WTC11 (cell line): ENCODE results near the gene COX6B2. TPM values are rescaled to one million over a fixed set of nuclear protein-coding genes. Genes with fewer than 3 reads are reported as not detected.
"Not testable (repeated sequence)": the region's sequence is repeated elsewhere in the genome, so short reads cannot be mapped to it uniquely, and the experiment has no call there.

Experiments
- ATAC-seq: fragments of 200-7000 bp; cut with Tn5 transposase; 2 replicates; pipeline ENCODE4 v1.10.0; 2021; ENCODE audit warnings: mild to moderate bottlenecking, moderate library complexity
- Bru-seq: library from RNA; stranded (reverse); fragments of 400-500 nt; gene quantifications from one replicate; lab custom pipeline; 2021; lab: Mats Ljungman, UMichigan
- CTCF ChIA-PET: fragments of 300-600 bp; sonication (Branson Sonifier 250); formaldehyde crosslinking; loops from one replicate; lab custom pipeline; 2021; ENCODE audit warnings: antibody characterized with exemption; lab: Charles Lee
- POLR2A ChIA-PET: fragments of 350-600 bp; sonication (Branson Sonifier 250); formaldehyde crosslinking; loops from one replicate; lab custom pipeline; 2021; ENCODE audit warnings: antibody characterized with exemption; lab: Charles Lee
- DNase-seq: peaks from one replicate; pipeline ENCODE4 v3.0.0; 2021; ENCODE audit warnings: low spot score
- H3K27ac Mint-ChIP-seq: 2 replicates; pipeline ENCODE4 v1.8.0; 2021; ENCODE audit warnings: mixed read lengths
- H3K27me3 Mint-ChIP-seq: 2 replicates; pipeline ENCODE4 v1.8.0; 2021; ENCODE audit warnings: low read depth, mild to moderate bottlenecking, moderate library complexity, mixed read lengths
- H3K36me3 Mint-ChIP-seq: 2 replicates; pipeline ENCODE4 v1.8.0; 2021; ENCODE audit warnings: mixed read lengths
- H3K4me1 Mint-ChIP-seq: 2 replicates; pipeline ENCODE4 v1.8.0; 2022; ENCODE audit warnings: mixed read lengths
- H3K4me3 Mint-ChIP-seq: 2 replicates; pipeline ENCODE4 v1.8.0; 2021; ENCODE audit warnings: mild to moderate bottlenecking, moderate library complexity, mixed read lengths
- H3K9me3 Mint-ChIP-seq: 2 replicates; pipeline ENCODE4 v1.8.0; 2021; ENCODE audit warnings: mixed read lengths
- ESRRA ChIP-seq: sonication (generic); formaldehyde crosslinking; IDR thresholded peaks from 2 replicates; pipeline ENCODE4 v1.8.1; 2022; ENCODE audit warnings: mild to moderate bottlenecking, missing genetic modification reagents, borderline replicate concordance
- GRHL2 ChIP-seq: fragments of 250-450 bp; sonication (Bioruptor Pico); IDR thresholded peaks from 2 replicates; pipeline ENCODE4 v1.8.0; 2022; ENCODE audit warnings: mild to moderate bottlenecking, moderate library complexity; ENCODE audit not compliant: insufficient replicate concordance, severe bottlenecking
- HMGA2 ChIP-seq: fragments of 250-450 bp; sonication (Bioruptor Pico); IDR thresholded peaks from 2 replicates; pipeline ENCODE4 v1.4.0; 2021; ENCODE audit warnings: mild to moderate bottlenecking, moderate library complexity
- MYBL2 ChIP-seq: sonication (generic); formaldehyde crosslinking; IDR thresholded peaks from 2 replicates; pipeline ENCODE4 v1.8.1; 2023; ENCODE audit warnings: mild to moderate bottlenecking, moderate library complexity, missing genetic modification reagents
- NFATC4 ChIP-seq: fragments of 250-450 bp; sonication (Bioruptor Pico); IDR thresholded peaks from 2 replicates; pipeline ENCODE4 v1.9.0; 2021; ENCODE audit warnings: mild to moderate bottlenecking
- NFYB ChIP-seq: sonication (generic); formaldehyde crosslinking; conservative IDR thresholded peaks from 2 replicates; pipeline ENCODE4 v1.8.0; 2022; ENCODE audit warnings: low read depth, missing genetic modification reagents
- NR1H2 ChIP-seq: sonication (generic); formaldehyde crosslinking; IDR thresholded peaks from 2 replicates; pipeline ENCODE4 v1.9.0; 2021; ENCODE audit warnings: mild to moderate bottlenecking, moderate library complexity, missing genetic modification reagents
- SMAD4 ChIP-seq: sonication (generic); formaldehyde crosslinking; IDR thresholded peaks from 2 replicates; pipeline ENCODE4 v1.8.0; 2022; ENCODE audit warnings: mild to moderate bottlenecking, missing genetic modification reagents
- SP1 ChIP-seq: sonication (generic); formaldehyde crosslinking; conservative IDR thresholded peaks from 2 replicates; pipeline ENCODE4 v1.8.1; 2022; ENCODE audit warnings: missing genetic modification reagents
- TEAD4 ChIP-seq: sonication (generic); formaldehyde crosslinking; IDR thresholded peaks from 2 replicates; pipeline ENCODE4 v1.8.0; 2022; ENCODE audit warnings: mild to moderate bottlenecking, missing genetic modification reagents
- ZNF138 ChIP-seq: sonication (generic); formaldehyde crosslinking; conservative IDR thresholded peaks from 2 replicates; pipeline ENCODE4 v1.8.1; 2022; ENCODE audit warnings: mild to moderate bottlenecking, moderate library complexity, missing genetic modification reagents
- ZNF219 ChIP-seq: sonication (generic); formaldehyde crosslinking; IDR thresholded peaks from 2 replicates; pipeline ENCODE4 v1.8.0; 2023; ENCODE audit warnings: missing genetic modification reagents, mild to moderate bottlenecking, borderline replicate concordance
- ZNF671 ChIP-seq: fragments of 250-450 bp; sonication (Bioruptor Pico); IDR thresholded peaks from 2 replicates; pipeline ENCODE4 v1.8.0; 2021; ENCODE audit warnings: mild to moderate bottlenecking
- long read RNA-seq, 3 experiments: library from RNA in 1 of 3; library from capped mRNA in 1 of 3; library from polyadenylated mRNA in 1 of 3; unstranded in 2 of 3; stranded (forward) in 1 of 3; transcript quantifications; one replicate each; pipeline ENCODE4 v2.0.0, GENCODE V29; 2021
- total RNA-seq: library from RNA; stranded (reverse); gene quantifications from 3 replicates; pipeline ENCODE4 v1.2.3, GENCODE V29; 2021
- TF ChIP-seq, protein P1 (sequence below): fragments of 250-450 bp; sonication (Bioruptor Pico); IDR thresholded peaks from 2 replicates; pipeline ENCODE4 v1.9.0; 2021; ENCODE audit warnings: mild to moderate bottlenecking
- TF ChIP-seq, protein P2 (sequence below): sonication (generic); formaldehyde crosslinking; IDR thresholded peaks from 2 replicates; pipeline ENCODE4 v1.8.1; 2023; ENCODE audit warnings: mild to moderate bottlenecking, missing genetic modification reagents, moderate library complexity
- TF ChIP-seq, protein P3 (sequence below): fragments of 250-450 bp; sonication (Bioruptor Pico); IDR thresholded peaks from 2 replicates; pipeline ENCODE4 v1.9.0; 2021; ENCODE audit warnings: mild to moderate bottlenecking, borderline replicate concordance
- TF ChIP-seq, protein P4 (sequence below): sonication (generic); formaldehyde crosslinking; IDR thresholded peaks from 2 replicates; pipeline ENCODE4 v1.8.1; 2023; ENCODE audit warnings: mild to moderate bottlenecking, missing genetic modification reagents, borderline replicate concordance
- TF ChIP-seq, protein P5 (sequence below): sonication (generic); formaldehyde crosslinking; IDR thresholded peaks from 2 replicates; pipeline ENCODE4 v1.8.1; 2022; ENCODE audit warnings: mild to moderate bottlenecking, missing genetic modification reagents, moderate library complexity, borderline replicate concordance

Gene COX6B2, protein sequence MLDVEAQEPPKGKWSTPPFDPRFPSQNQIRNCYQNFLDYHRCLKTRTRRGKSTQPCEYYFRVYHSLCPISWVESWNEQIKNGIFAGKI
- 4.1 to 8.0 TPM (median 4.3 TPM) in 3 replicates for total RNA-seq
- percentile 19 among the genes with signal in this experiment for Bru-seq, nascent RNA
- long read RNA-seq, experiment 1, partial matches to known transcripts = 1 of 1 reads
- long read RNA-seq, experiment 1, other reads (novel, unspliced or antisense) = 0 of 1 reads
- long read RNA-seq, experiment 2, partial matches to known transcripts = 0 of 1 reads
- long read RNA-seq, experiment 2, other reads (novel, unspliced or antisense) = 1 of 1 reads
- long read RNA-seq, experiment 3, partial matches to known transcripts = 1 of 1 reads
- long read RNA-seq, experiment 3, other reads (novel, unspliced or antisense) = 0 of 1 reads

DNA sequence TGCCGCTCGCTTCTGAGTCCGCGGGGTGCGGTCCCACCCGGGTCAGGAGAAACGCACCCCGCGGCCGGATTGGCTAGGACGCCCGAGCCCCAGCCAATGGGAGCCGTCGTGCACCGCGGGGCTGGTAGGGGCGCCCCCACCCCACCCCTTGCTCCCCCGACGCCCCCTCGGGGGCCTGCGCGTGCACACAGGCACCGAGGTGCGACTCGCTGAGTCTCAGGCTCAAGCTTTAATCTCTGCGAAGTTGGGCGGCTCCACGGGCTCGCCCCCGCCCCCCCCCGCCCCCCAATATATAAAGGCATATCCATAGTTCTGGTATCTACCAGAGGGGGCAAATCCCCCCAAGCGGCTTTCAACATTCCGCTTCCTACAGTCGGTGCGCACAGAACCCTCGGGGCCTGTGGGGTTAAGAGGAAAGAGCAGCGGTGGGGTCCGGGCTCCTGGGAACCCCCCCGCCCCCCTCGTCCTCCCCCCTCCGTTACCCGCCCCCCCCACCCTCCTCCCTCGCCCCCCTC is at the start of gene COX6B2:
TSS of gene COX6B2 (minus strand) at position 22 of the 515 bp plus-strand sequence. CDS start 198 bp downstream, outside the sequence.
- H3K9me3 Mint-ChIP-seq = no peaks in the 10 kb centered on the region
- DNase-seq (no peak), ATAC-seq (peak; percentile 3; the same call in 1 of the 2 replicates)
- no peaks in the 10 kb centered on the region for H3K36me3 Mint-ChIP-seq
- H3K4me3 Mint-ChIP-seq = peak within 1 kb of the TSS; percentile 69
- ChIA-PET POLR2A (interaction anchor here (1.5 kb wide), 1 partner anchor 16 kb away, joined by 4 read pairs; the partner anchor contains the start of gene KMT5C), CTCF (interaction anchor here (1.1 to 2.4 kb wide), 4 partner anchors 11 to 53 kb away, joined by 3 to 8 read pairs (median 5); partner anchors contain the start of genes KMT5C and TMEM238)
- H3K4me1 Mint-ChIP-seq = peaks cover 31% of the 10 kb centered on the region
- peaks cover 88% of the 10 kb centered on the region for H3K27me3 Mint-ChIP-seq
- TF ChIP-seq ESRRA = no peak
- no peak for TF ChIP-seq GRHL2
- 0 out of 2 replicates have a peak, but pooled peaks have one; percentile 23 for TF ChIP-seq NFYB
- TF ChIP-seq, all 79 proteins: peak for 1
- H3K27ac Mint-ChIP-seq = no peak within 1 kb of the TSS

DNA sequence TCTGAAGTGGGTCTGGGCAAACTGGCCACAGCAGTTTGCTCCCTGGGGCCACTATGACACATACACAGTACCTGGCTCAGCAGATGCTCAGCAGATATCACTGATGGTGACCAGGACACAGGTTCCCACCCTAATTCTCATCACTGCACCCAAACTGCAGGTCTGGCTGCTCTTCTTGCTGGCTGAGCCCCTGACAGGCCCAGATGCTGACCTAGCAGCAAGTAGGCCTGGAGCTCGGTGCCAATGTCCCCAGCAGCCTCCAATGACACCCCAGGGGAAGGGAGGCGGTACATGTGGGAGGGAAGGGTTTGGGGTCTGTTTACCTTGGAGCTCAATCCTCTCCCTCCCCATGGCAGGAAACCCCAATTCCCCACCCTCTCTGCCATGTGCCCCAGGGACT is 48.0 kb upstream of the COX6B2 start:
- ChIA-PET POLR2A (no interaction called here), CTCF (interaction anchor here (0.8 to 1.2 kb wide), 2 partner anchors 16 to 251 kb away, joined by 3 read pairs; no protein-coding TSS in a partner anchor)
- Mint-ChIP-seq H3K27me3 (no peaks in the 10 kb centered on the region; the same call in 1 of the 2 replicates), H3K4me3 (no peak overlapping the region), H3K9me3 (no peaks in the 10 kb centered on the region), H3K4me1 (peaks cover 35% of the 10 kb centered on the region), H3K27ac (0 out of 2 replicates have a peak overlapping the region, but pooled peaks have one; percentile 85), H3K36me3 (peaks cover 51% of the 10 kb centered on the region)
- TF ChIP-seq, protein P1, sequence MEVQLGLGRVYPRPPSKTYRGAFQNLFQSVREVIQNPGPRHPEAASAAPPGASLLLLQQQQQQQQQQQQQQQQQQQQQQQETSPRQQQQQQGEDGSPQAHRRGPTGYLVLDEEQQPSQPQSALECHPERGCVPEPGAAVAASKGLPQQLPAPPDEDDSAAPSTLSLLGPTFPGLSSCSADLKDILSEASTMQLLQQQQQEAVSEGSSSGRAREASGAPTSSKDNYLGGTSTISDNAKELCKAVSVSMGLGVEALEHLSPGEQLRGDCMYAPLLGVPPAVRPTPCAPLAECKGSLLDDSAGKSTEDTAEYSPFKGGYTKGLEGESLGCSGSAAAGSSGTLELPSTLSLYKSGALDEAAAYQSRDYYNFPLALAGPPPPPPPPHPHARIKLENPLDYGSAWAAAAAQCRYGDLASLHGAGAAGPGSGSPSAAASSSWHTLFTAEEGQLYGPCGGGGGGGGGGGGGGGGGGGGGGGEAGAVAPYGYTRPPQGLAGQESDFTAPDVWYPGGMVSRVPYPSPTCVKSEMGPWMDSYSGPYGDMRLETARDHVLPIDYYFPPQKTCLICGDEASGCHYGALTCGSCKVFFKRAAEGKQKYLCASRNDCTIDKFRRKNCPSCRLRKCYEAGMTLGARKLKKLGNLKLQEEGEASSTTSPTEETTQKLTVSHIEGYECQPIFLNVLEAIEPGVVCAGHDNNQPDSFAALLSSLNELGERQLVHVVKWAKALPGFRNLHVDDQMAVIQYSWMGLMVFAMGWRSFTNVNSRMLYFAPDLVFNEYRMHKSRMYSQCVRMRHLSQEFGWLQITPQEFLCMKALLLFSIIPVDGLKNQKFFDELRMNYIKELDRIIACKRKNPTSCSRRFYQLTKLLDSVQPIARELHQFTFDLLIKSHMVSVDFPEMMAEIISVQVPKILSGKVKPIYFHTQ = no peak
- TF ChIP-seq, protein P2, sequence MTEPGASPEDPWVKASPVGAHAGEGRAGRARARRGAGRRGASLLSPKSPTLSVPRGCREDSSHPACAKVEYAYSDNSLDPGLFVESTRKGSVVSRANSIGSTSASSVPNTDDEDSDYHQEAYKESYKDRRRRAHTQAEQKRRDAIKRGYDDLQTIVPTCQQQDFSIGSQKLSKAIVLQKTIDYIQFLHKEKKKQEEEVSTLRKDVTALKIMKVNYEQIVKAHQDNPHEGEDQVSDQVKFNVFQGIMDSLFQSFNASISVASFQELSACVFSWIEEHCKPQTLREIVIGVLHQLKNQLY = no peak
- TF ChIP-seq ZNF219 (CRISPR knock-in tag) (no peak), HMGA2 (CRISPR knock-in tag) (no peak), SP1 (CRISPR knock-in tag) (no peak), SMAD4 (no peak), TEAD4 (CRISPR knock-in tag) (no peak), ZNF671 (CRISPR knock-in tag) (no peak), ZNF138 (CRISPR knock-in tag) (no peak), NR1H2 (CRISPR knock-in tag) (no peak), MYBL2 (CRISPR knock-in tag) (no peak), NFATC4 (CRISPR knock-in tag) (no peak)
- TF ChIP-seq, protein P3, sequence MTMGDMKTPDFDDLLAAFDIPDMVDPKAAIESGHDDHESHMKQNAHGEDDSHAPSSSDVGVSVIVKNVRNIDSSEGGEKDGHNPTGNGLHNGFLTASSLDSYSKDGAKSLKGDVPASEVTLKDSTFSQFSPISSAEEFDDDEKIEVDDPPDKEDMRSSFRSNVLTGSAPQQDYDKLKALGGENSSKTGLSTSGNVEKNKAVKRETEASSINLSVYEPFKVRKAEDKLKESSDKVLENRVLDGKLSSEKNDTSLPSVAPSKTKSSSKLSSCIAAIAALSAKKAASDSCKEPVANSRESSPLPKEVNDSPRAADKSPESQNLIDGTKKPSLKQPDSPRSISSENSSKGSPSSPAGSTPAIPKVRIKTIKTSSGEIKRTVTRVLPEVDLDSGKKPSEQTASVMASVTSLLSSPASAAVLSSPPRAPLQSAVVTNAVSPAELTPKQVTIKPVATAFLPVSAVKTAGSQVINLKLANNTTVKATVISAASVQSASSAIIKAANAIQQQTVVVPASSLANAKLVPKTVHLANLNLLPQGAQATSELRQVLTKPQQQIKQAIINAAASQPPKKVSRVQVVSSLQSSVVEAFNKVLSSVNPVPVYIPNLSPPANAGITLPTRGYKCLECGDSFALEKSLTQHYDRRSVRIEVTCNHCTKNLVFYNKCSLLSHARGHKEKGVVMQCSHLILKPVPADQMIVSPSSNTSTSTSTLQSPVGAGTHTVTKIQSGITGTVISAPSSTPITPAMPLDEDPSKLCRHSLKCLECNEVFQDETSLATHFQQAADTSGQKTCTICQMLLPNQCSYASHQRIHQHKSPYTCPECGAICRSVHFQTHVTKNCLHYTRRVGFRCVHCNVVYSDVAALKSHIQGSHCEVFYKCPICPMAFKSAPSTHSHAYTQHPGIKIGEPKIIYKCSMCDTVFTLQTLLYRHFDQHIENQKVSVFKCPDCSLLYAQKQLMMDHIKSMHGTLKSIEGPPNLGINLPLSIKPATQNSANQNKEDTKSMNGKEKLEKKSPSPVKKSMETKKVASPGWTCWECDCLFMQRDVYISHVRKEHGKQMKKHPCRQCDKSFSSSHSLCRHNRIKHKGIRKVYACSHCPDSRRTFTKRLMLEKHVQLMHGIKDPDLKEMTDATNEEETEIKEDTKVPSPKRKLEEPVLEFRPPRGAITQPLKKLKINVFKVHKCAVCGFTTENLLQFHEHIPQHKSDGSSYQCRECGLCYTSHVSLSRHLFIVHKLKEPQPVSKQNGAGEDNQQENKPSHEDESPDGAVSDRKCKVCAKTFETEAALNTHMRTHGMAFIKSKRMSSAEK (CRISPR knock-in tag) = no peak
- TF ChIP-seq, protein P4, sequence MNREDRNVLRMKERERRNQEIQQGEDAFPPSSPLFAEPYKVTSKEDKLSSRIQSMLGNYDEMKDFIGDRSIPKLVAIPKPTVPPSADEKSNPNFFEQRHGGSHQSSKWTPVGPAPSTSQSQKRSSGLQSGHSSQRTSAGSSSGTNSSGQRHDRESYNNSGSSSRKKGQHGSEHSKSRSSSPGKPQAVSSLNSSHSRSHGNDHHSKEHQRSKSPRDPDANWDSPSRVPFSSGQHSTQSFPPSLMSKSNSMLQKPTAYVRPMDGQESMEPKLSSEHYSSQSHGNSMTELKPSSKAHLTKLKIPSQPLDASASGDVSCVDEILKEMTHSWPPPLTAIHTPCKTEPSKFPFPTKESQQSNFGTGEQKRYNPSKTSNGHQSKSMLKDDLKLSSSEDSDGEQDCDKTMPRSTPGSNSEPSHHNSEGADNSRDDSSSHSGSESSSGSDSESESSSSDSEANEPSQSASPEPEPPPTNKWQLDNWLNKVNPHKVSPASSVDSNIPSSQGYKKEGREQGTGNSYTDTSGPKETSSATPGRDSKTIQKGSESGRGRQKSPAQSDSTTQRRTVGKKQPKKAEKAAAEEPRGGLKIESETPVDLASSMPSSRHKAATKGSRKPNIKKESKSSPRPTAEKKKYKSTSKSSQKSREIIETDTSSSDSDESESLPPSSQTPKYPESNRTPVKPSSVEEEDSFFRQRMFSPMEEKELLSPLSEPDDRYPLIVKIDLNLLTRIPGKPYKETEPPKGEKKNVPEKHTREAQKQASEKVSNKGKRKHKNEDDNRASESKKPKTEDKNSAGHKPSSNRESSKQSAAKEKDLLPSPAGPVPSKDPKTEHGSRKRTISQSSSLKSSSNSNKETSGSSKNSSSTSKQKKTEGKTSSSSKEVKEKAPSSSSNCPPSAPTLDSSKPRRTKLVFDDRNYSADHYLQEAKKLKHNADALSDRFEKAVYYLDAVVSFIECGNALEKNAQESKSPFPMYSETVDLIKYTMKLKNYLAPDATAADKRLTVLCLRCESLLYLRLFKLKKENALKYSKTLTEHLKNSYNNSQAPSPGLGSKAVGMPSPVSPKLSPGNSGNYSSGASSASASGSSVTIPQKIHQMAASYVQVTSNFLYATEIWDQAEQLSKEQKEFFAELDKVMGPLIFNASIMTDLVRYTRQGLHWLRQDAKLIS = no peak
- TF ChIP-seq, protein P5, sequence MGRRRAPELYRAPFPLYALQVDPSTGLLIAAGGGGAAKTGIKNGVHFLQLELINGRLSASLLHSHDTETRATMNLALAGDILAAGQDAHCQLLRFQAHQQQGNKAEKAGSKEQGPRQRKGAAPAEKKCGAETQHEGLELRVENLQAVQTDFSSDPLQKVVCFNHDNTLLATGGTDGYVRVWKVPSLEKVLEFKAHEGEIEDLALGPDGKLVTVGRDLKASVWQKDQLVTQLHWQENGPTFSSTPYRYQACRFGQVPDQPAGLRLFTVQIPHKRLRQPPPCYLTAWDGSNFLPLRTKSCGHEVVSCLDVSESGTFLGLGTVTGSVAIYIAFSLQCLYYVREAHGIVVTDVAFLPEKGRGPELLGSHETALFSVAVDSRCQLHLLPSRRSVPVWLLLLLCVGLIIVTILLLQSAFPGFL (CRISPR knock-in tag) = no peak
- no peak for DNase-seq
- ATAC-seq = no peak

DNA sequence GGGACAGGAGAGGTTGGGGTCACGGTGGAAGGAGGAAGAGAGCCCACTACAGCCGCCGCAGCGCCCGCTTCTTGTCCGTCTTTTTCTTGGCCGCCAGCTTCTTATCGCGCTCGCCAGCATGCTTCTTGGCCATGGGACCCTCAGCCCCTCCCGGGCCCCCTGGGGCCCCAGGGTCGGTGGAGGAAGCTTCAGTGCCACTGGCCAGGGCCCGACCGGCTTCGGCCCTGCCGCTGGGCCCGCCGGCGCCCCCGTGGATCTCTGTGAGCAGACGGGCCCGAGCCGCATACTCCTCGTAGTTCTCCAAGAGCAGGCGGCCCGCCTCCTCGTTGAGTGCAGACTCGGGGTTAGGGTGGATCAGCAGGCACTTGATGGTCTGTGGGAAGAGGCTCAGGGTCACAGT is 46.9 kb upstream of the COX6B2 start:
- peaks cover 46% of the 10 kb centered on the region for H3K36me3 Mint-ChIP-seq
- ATAC-seq, H3K9me3 Mint-ChIP-seq, POLR2A ChIA-PET, H3K27me3 Mint-ChIP-seq, H3K27ac Mint-ChIP-seq, DNase-seq, H3K4me3 Mint-ChIP-seq: not testable (repeated sequence)
- H3K4me1 Mint-ChIP-seq = peaks cover 31% of the 10 kb centered on the region
- CTCF ChIA-PET = interaction anchor here (1.1 to 1.6 kb wide), 2 partner anchors 62 to 235 kb away, joined by 3 read pairs; partner anchors contain the start of gene DNAAF3
